ENCODE data around the gene ACAP2. TPM values are rescaled to one million over a fixed set of nuclear protein-coding genes. Genes with fewer than 3 reads are reported as not detected.
"Not testable (repeated sequence)": the region's sequence is repeated elsewhere in the genome, so short reads cannot be mapped to it uniquely, and the experiment has no call there.

Gene ACAP2
- total and polyA plus RNA-seq, 12 donors, result 4.3 to 26.7 (median 15.0) TPM

DNA sequence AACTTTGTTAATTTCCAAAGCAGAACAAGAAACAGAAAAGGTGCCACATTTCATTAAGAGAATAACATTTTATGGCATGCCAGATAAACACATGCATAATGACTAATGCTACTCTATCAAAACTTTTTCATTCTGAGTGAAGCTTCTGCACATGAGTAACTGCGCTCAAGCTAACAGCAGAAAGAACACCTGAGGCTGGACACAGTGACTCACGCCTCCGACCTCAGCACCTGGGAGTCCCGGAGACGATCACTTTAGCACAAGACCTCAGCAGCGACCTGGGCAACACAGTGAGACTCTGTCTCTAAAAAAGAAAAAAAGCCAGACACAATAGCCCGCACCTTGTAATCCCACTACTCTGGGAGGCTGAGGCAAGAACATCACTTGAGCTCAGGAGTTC lies 70.6 kb downstream of the ACAP2 start:
- intact Hi-C loops (cut with DNase I), result no loop called here
- DNase-seq, result no peak
- peaks cover 0 to 67% (median 3%) of the 10 kb centered on the region in 9 donors for H3K36me3 ChIP-seq
- no peaks in the 10 kb centered on the region for H3K4me1 ChIP-seq
- H3K9me3 ChIP-seq, result no peaks in the 10 kb centered on the region
- no peak overlapping the region for H3K27ac ChIP-seq
- 97 to 100% methylated on average over 7 of the region's 7 CpGs for WGBS, 2 donors
- ATAC-seq, result no peak
- H3K27me3 ChIP-seq, result no peaks in the 10 kb centered on the region
- TF ChIP-seq, protein P1, sequence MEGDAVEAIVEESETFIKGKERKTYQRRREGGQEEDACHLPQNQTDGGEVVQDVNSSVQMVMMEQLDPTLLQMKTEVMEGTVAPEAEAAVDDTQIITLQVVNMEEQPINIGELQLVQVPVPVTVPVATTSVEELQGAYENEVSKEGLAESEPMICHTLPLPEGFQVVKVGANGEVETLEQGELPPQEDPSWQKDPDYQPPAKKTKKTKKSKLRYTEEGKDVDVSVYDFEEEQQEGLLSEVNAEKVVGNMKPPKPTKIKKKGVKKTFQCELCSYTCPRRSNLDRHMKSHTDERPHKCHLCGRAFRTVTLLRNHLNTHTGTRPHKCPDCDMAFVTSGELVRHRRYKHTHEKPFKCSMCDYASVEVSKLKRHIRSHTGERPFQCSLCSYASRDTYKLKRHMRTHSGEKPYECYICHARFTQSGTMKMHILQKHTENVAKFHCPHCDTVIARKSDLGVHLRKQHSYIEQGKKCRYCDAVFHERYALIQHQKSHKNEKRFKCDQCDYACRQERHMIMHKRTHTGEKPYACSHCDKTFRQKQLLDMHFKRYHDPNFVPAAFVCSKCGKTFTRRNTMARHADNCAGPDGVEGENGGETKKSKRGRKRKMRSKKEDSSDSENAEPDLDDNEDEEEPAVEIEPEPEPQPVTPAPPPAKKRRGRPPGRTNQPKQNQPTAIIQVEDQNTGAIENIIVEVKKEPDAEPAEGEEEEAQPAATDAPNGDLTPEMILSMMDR (IDR thresholded peaks at IDR 0.05), result no peak
- no peak overlapping the region for H3K4me3 ChIP-seq

DNA sequence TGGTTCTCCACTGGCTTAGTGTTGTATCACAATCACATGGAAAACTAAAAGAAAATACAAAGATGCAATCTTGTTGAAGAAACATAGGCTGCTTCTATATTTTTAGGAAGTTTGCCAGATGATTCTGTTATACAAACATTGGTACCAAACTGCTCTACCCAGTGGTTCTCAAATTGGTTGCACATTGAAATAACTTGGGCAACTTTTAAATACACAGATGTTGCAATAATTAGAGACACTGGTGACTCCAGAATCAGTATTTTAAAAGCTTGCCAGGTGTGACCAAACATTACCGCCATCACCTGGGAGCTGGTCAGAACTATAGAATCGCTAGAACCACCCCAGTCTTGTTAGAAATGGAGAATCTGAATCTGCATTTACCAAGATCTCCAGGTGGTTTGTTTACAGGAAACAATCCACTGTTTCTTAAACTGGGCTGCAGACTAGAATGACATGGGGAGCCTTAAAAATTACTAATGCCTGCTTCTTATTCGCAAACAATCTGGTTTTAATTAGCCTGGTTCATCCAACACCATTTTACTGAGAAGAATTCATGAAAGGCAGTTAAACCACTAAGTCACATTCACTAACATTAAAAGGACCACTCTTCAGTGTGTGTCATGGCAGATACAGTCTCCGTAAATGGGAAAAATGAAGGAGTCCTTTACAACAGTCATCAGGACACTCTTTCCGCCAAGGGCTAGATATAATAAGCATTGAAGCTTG lies 76.5 kb downstream of the ACAP2 start:
- H3K9me3 ChIP-seq, result peaks cover 0 to 18% (median 0%) of the 10 kb centered on the region in 11 donors
- TF ChIP-seq, protein P1 (IDR thresholded peaks at IDR 0.05), result no peak
- no peaks in the 10 kb centered on the region for H3K27me3 ChIP-seq
- H3K4me1 ChIP-seq, result no peaks in the 10 kb centered on the region
- intact Hi-C loops (cut with DNase I), result no loop called here
- H3K4me3 ChIP-seq, result no peak overlapping the region
- 96% methylated on average over 5 of the region's 5 CpGs for WGBS, 2 donors
- no peak overlapping the region for H3K27ac ChIP-seq
- ATAC-seq (no peak), DNase-seq (no peak)
- peaks cover 0 to 53% (median 3%) of the 10 kb centered on the region in 9 donors for H3K36me3 ChIP-seq

DNA sequence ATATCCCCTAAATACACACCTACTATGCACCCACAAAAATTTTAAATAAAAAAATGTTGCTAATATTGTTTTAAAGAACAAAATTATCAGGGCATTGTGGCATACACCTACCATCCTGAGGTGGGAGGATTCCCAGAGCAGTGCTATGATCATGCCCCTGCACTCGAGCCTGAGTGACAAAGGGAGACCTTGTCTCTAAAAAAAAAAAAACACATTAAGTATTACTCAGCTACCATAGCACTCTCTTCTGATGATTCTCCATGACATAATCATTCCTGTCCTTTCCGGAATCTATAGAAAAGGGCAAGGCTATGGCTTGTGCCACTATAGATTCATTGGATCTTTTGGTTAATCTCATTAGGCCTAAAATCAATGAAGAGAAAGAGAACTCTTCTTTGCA lies 77.4 kb downstream of the ACAP2 start:
- Histone ChIP-seq H3K27me3 (no peaks in the 10 kb centered on the region), H3K27ac (no peak overlapping the region), H3K36me3 (peaks cover 0 to 43% (median 3%) of the 10 kb centered on the region in 9 donors), H3K4me3 (no peak overlapping the region), H3K4me1 (no peaks in the 10 kb centered on the region), H3K9me3 (peaks cover 0 to 18% (median 0%) of the 10 kb centered on the region in 11 donors)
- TF ChIP-seq, protein P1 (IDR thresholded peaks at IDR 0.05), result no peak
- DNase-seq (no peak), ATAC-seq (no peak)
- 95 to 97% methylated on average over 2 of the region's 2 CpGs for WGBS, 2 donors
- intact Hi-C loops (cut with DNase I), result no loop called here

DNA sequence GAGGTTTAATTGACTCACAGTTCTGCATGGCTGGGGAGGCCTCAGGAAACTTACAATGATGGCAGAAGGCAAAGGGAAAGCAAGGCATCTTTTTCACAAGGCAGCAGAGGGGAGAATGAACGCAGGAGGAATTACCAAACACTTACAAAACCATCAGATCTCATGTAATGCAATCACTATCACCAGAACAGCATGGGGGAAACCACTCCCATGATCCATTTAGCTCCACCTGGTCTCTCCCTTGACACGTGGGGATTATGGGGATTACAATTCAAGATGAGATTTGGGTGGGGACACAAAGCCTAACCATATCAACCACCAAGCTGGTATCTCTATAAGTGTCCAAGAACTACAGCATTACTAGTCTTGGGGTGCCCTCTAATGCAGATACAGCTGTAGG lies 85.0 kb downstream of the ACAP2 start:
- not testable (repeated sequence) for H3K4me3 ChIP-seq, H3K9me3 ChIP-seq, DNase-seq, H3K27ac ChIP-seq, ATAC-seq, H3K27me3 ChIP-seq
- intact Hi-C loops (cut with DNase I), result loop anchor here in 2 of 10 donors (5.0 to 10.0 kb wide), 2 partner anchors 85 to 87 kb away; partner anchors contain the start of gene ACAP2 (in 2 of the 2)
- Histone ChIP-seq H3K36me3 (peaks cover 0 to 15% (median 0%) of the 10 kb centered on the region in 9 donors), H3K4me1 (peaks cover 0 to 25% (median 15%) of the 10 kb centered on the region in 9 donors)
- 81 to 82% methylated on average over 2 of the region's 2 CpGs for WGBS, 2 donors

Data from heart right ventricle (tissue), 16 donors.